ENCODE results near the gene TNRC6B. TPM values are rescaled to one million over a fixed set of nuclear protein-coding genes. Genes with fewer than 3 reads are reported as not detected.

Gene TNRC6B
- total RNA-seq, 1 donor from 2014 or later = 51.2 TPM

- H3K9ac ChIP-seq (ENCODE audit: low read length) = no peak overlapping the region
- H4K20me1 ChIP-seq (ENCODE audit: insufficient read depth, low read length) = peaks cover 91% of the 10 kb centered on the region
- H3K27me3 ChIP-seq (ENCODE audit: insufficient read depth, low read length) = no peaks in the 10 kb centered on the region
- Mint-ChIP-seq H3K9me3 (ENCODE audit: unreplicated experiment) (no peaks in the 10 kb centered on the region), H3K4me3 (ENCODE audit: unreplicated experiment) (no peak overlapping the region), H3K27me3 (ENCODE audit: low read depth, unreplicated experiment) (no peaks in the 10 kb centered on the region), H3K27ac (ENCODE audit: unreplicated experiment) (no peak overlapping the region), H3K4me1 (ENCODE audit: low read depth, unreplicated experiment) (peaks cover 26% of the 10 kb centered on the region), H3K36me3 (ENCODE audit: low read depth, unreplicated experiment) (no peaks in the 10 kb centered on the region)
- FAIRE-seq (no peak), DNase-seq (ENCODE audit: low read depth) (no peak)
- H3K4me1 ChIP-seq (ENCODE audit: insufficient read depth, low read length) = no peaks in the 10 kb centered on the region
- peaks cover 95% of the 10 kb centered on the region for H3K79me2 ChIP-seq (ENCODE audit: insufficient read depth, low read length)
- H2AFZ ChIP-seq (ENCODE audit: low read depth, low read length) = no peak overlapping the region
- TF ChIP-seq CTCF (IDR thresholded peaks at IDR 0.05; ENCODE audit: insufficient read depth, low read depth, low read length) (no peak), EZH2 (IDR thresholded peaks at IDR 0.05; ENCODE audit: insufficient read depth, low read length) (no peak)
- H3K36me3 ChIP-seq (ENCODE audit: insufficient read depth, low read length) = no peaks in the 10 kb centered on the region
- no peak overlapping the region for H3K27ac ChIP-seq (ENCODE audit: low read depth, low read length)
- H3K4me3 ChIP-seq (ENCODE audit: insufficient read depth, low read depth, low read length) = no peak overlapping the region
- H3K4me2 ChIP-seq (ENCODE audit: low read length) = no peak overlapping the region
- no peaks in the 10 kb centered on the region for H3K9me3 ChIP-seq (ENCODE audit: insufficient read depth, low read depth, low read length)
Measured at GRCh38 chr22:40210818-40211217, 33.1 kb downstream of the TNRC6B start.

- Mint-ChIP-seq H3K9me3 (ENCODE audit: unreplicated experiment) (no peaks in the 10 kb centered on the region), H3K4me3 (ENCODE audit: unreplicated experiment) (no peak overlapping the region), H3K36me3 (ENCODE audit: low read depth, unreplicated experiment) (no peaks in the 10 kb centered on the region), H3K27me3 (ENCODE audit: low read depth, unreplicated experiment) (no peaks in the 10 kb centered on the region), H3K27ac (ENCODE audit: unreplicated experiment) (no peak overlapping the region), H3K4me1 (ENCODE audit: low read depth, unreplicated experiment) (peaks cover 26% of the 10 kb centered on the region)
- Histone ChIP-seq H3K36me3 (ENCODE audit: insufficient read depth, low read length) (no peaks in the 10 kb centered on the region), H3K27me3 (ENCODE audit: insufficient read depth, low read length) (no peaks in the 10 kb centered on the region), H3K4me2 (ENCODE audit: low read length) (no peak overlapping the region), H3K9ac (ENCODE audit: low read length) (no peak overlapping the region), H3K9me3 (ENCODE audit: insufficient read depth, low read depth, low read length) (no peaks in the 10 kb centered on the region), H4K20me1 (ENCODE audit: insufficient read depth, low read length) (peaks cover 93% of the 10 kb centered on the region), H3K4me1 (ENCODE audit: insufficient read depth, low read length) (no peaks in the 10 kb centered on the region), H2AFZ (ENCODE audit: low read depth, low read length) (no peak overlapping the region), H3K79me2 (ENCODE audit: insufficient read depth, low read length) (peaks cover 95% of the 10 kb centered on the region), H3K27ac (ENCODE audit: low read depth, low read length) (no peak overlapping the region), H3K4me3 (ENCODE audit: insufficient read depth, low read depth, low read length) (no peak overlapping the region)
- FAIRE-seq (no peak), DNase-seq (ENCODE audit: low read depth) (no peak)
- no peak for TF ChIP-seq CTCF (IDR thresholded peaks at IDR 0.05; ENCODE audit: insufficient read depth, low read depth, low read length)
- TF ChIP-seq EZH2 (IDR thresholded peaks at IDR 0.05; ENCODE audit: insufficient read depth, low read length) = no peak
Measured at GRCh38 chr22:40211476-40212054, 33.8 kb downstream of the TNRC6B start.

GRCh38 chr22:40212121-40212520 is 34.4 kb downstream of the TNRC6B start:
- Histone ChIP-seq H4K20me1 (ENCODE audit: insufficient read depth, low read length) (peaks cover 95% of the 10 kb centered on the region), H3K27me3 (ENCODE audit: insufficient read depth, low read length) (no peaks in the 10 kb centered on the region), H3K36me3 (ENCODE audit: insufficient read depth, low read length) (no peaks in the 10 kb centered on the region), H3K9ac (ENCODE audit: low read length) (no peak overlapping the region), H2AFZ (ENCODE audit: low read depth, low read length) (no peak overlapping the region), H3K4me2 (ENCODE audit: low read length) (no peak overlapping the region), H3K27ac (ENCODE audit: low read depth, low read length) (no peak overlapping the region), H3K4me1 (ENCODE audit: insufficient read depth, low read length) (no peaks in the 10 kb centered on the region), H3K9me3 (ENCODE audit: insufficient read depth, low read depth, low read length) (no peaks in the 10 kb centered on the region), H3K4me3 (ENCODE audit: insufficient read depth, low read depth, low read length) (no peak overlapping the region), H3K79me2 (ENCODE audit: insufficient read depth, low read length) (peaks cover 95% of the 10 kb centered on the region)
- TF ChIP-seq CTCF (IDR thresholded peaks at IDR 0.05; ENCODE audit: insufficient read depth, low read depth, low read length) = no peak
- no peak for TF ChIP-seq EZH2 (IDR thresholded peaks at IDR 0.05; ENCODE audit: insufficient read depth, low read length)
- H3K27me3 Mint-ChIP-seq (ENCODE audit: low read depth, unreplicated experiment) = no peaks in the 10 kb centered on the region
- no peak for DNase-seq (ENCODE audit: low read depth)
- no peaks in the 10 kb centered on the region for H3K9me3 Mint-ChIP-seq (ENCODE audit: unreplicated experiment)
- no peak overlapping the region for H3K27ac Mint-ChIP-seq (ENCODE audit: unreplicated experiment)
- H3K4me3 Mint-ChIP-seq (ENCODE audit: unreplicated experiment) = no peak overlapping the region
- H3K4me1 Mint-ChIP-seq (ENCODE audit: low read depth, unreplicated experiment) = peaks cover 30% of the 10 kb centered on the region
- no peak for FAIRE-seq
- H3K36me3 Mint-ChIP-seq (ENCODE audit: low read depth, unreplicated experiment) = no peaks in the 10 kb centered on the region

All from astrocyte (in vitro differentiated cells and primary cell).